Right lobe of liver (tissue), 4 donors: Measurements from ENCODE around the gene TENM3.

ENCODE experiments used
- POLR2A ChIP-seq: fragments of 450-650 bp; IDR thresholded peaks from one replicate; pipeline ENCODE4 v1.6.1; 2017; ENCODE audit warnings: antibody characterized with exemption, mild to moderate bottlenecking
- TF ChIP-seq, protein P1 (sequence below), 4 donors: fragments of 200-600 bp in 3 of 4; fragments of 450-650 bp in 1 of 4; IDR thresholded peaks; one replicate each; pipeline versions ENCODE4 v1.5.1 to v1.8.0; 2016 to 2022; ENCODE audit warnings: antibody characterized with exemption in 4 of 4, mild to moderate bottlenecking in 2 of 4
- donor health status: DM: no; HTN: no; CAD: no.
- donor health status: DM: no; HTN: no; CAD: no.
- donor health status: DM: no; HTN: yes; CAD: no.

DNA sequence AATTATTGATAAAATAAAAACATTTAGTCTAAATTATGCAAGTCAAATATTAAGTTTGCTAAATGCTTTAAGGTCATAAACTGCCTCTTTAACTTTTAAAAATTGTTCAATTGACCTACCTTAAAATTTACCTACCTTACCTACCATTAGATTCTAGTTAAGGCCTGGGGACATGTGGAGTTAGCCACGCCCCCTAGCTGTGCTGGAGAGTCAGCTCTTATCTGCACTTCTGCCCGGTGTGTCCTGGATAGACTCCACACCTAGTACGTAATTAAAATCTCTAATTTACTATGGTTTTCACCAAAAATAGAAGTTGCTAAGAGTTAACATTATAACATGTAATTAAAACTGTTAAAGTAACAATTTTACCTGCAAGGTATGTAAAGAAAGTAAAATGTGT lies 22.7 kb downstream of the TENM3 start:
- TF ChIP-seq, protein P1, sequence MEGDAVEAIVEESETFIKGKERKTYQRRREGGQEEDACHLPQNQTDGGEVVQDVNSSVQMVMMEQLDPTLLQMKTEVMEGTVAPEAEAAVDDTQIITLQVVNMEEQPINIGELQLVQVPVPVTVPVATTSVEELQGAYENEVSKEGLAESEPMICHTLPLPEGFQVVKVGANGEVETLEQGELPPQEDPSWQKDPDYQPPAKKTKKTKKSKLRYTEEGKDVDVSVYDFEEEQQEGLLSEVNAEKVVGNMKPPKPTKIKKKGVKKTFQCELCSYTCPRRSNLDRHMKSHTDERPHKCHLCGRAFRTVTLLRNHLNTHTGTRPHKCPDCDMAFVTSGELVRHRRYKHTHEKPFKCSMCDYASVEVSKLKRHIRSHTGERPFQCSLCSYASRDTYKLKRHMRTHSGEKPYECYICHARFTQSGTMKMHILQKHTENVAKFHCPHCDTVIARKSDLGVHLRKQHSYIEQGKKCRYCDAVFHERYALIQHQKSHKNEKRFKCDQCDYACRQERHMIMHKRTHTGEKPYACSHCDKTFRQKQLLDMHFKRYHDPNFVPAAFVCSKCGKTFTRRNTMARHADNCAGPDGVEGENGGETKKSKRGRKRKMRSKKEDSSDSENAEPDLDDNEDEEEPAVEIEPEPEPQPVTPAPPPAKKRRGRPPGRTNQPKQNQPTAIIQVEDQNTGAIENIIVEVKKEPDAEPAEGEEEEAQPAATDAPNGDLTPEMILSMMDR (IDR thresholded peaks at IDR 0.05) = peak; percentile 31 to 52 (median 42)
- TF ChIP-seq POLR2A = no peak
